ENCODE data around the gene TMC2.

GRCh38 chr20:2651772-2652723, 115.7 kb downstream of the TMC2 start, which contains the start of gene NOP56:
- TF ChIP-seq, protein P1, sequence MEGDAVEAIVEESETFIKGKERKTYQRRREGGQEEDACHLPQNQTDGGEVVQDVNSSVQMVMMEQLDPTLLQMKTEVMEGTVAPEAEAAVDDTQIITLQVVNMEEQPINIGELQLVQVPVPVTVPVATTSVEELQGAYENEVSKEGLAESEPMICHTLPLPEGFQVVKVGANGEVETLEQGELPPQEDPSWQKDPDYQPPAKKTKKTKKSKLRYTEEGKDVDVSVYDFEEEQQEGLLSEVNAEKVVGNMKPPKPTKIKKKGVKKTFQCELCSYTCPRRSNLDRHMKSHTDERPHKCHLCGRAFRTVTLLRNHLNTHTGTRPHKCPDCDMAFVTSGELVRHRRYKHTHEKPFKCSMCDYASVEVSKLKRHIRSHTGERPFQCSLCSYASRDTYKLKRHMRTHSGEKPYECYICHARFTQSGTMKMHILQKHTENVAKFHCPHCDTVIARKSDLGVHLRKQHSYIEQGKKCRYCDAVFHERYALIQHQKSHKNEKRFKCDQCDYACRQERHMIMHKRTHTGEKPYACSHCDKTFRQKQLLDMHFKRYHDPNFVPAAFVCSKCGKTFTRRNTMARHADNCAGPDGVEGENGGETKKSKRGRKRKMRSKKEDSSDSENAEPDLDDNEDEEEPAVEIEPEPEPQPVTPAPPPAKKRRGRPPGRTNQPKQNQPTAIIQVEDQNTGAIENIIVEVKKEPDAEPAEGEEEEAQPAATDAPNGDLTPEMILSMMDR (IDR thresholded peaks at IDR 0.05; ENCODE audit: insufficient read depth, low read length): no peak
- TF ChIP-seq POLR2AphosphoS5 (IDR thresholded peaks at IDR 0.05; ENCODE audit: low read depth) (peak; percentile 97), REST (IDR thresholded peaks at IDR 0.05; ENCODE audit: insufficient replicate concordance, low read depth) (peak; percentile 80), GABPA (IDR thresholded peaks at IDR 0.05; ENCODE audit: low read depth) (0 out of 2 replicates have a peak, but pooled peaks have one; percentile 38)

All from HL-60 (cell line).